Fibroblast of mammary gland (primary cell): Measurements from ENCODE around the gene MOK.

Source experiments
- DNase-seq: peaks from one replicate; pipeline ENCODE4 v3.0.0-alpha.2; 2010; ENCODE audit warnings: low read depth
- H3K4me3 ChIP-seq: 2 replicates; pipeline ENCODE4 v1.5.1; 2011; ENCODE audit warnings: low read depth, mild to moderate bottlenecking, low read length, moderate library complexity; ENCODE audit not compliant: control insufficient read depth
- CTCF ChIP-seq: conservative IDR thresholded peaks from 2 replicates; pipeline ENCODE4 v1.5.1; 2011; ENCODE audit warnings: low read depth, low read length, inconsistent platforms; ENCODE audit not compliant: control insufficient read depth, insufficient read depth

Gene MOK

GRCh38 chr14:102213470-102213869, 91.5 kb downstream of the MOK start:
- no peak overlapping the region for H3K4me3 ChIP-seq
- no peak for DNase-seq
- TF ChIP-seq CTCF: no peak

- DNase-seq: no peak
- no peak for TF ChIP-seq CTCF
These were observed 92.1 kb downstream of the MOK start for GRCh38 chr14:102212845-102213244.

GRCh38 chr14:102212356-102212755, 92.6 kb downstream of the MOK start:
- no peak for TF ChIP-seq CTCF
- no peak for DNase-seq
- H3K4me3 ChIP-seq: no peak overlapping the region

More at GRCh38 chr14:102212845-102213244, 92.1 kb downstream of the MOK start:
- no peak overlapping the region for H3K4me3 ChIP-seq

- DNase-seq: no peak
- TF ChIP-seq CTCF: no peak
- no peak overlapping the region for H3K4me3 ChIP-seq
These were observed 93.7 kb downstream of the MOK start for GRCh38 chr14:102211240-102211639.

GRCh38 chr14:102210421-102211042, 94.4 kb downstream of the MOK start:
- DNase-seq: no peak
- no peak for TF ChIP-seq CTCF
- no peak overlapping the region for H3K4me3 ChIP-seq

GRCh38 chr14:102209224-102209966, 95.6 kb downstream of the MOK start:
- H3K4me3 ChIP-seq: no peak overlapping the region

More at GRCh38 chr14:102209224-102209966, 95.6 kb downstream of the MOK start:
- peak; percentile 34 for DNase-seq
- TF ChIP-seq CTCF: peak; percentile 25
